ENCODE measurements around the gene GNG12.

- TF ChIP-seq, protein P1, sequence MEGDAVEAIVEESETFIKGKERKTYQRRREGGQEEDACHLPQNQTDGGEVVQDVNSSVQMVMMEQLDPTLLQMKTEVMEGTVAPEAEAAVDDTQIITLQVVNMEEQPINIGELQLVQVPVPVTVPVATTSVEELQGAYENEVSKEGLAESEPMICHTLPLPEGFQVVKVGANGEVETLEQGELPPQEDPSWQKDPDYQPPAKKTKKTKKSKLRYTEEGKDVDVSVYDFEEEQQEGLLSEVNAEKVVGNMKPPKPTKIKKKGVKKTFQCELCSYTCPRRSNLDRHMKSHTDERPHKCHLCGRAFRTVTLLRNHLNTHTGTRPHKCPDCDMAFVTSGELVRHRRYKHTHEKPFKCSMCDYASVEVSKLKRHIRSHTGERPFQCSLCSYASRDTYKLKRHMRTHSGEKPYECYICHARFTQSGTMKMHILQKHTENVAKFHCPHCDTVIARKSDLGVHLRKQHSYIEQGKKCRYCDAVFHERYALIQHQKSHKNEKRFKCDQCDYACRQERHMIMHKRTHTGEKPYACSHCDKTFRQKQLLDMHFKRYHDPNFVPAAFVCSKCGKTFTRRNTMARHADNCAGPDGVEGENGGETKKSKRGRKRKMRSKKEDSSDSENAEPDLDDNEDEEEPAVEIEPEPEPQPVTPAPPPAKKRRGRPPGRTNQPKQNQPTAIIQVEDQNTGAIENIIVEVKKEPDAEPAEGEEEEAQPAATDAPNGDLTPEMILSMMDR (IDR thresholded peaks at IDR 0.05): peak in 1 of 6 experiments; percentile 9
- TF ChIP-seq EP300 (IDR thresholded peaks at IDR 0.05) (peak in 2 of 4 donors; percentile 50 to 79), POLR2A (IDR thresholded peaks at IDR 0.05) (peak in 3 of 4 donors; percentile 26 to 52 (median 49)), POLR2AphosphoS5 (IDR thresholded peaks at IDR 0.05) (peak; percentile 73 to 86)
Measured at GRCh38 chr1:67686267-67687197, 146.7 kb downstream of the GNG12 start.

Measured in upper lobe of left lung (tissue), 4 donors.